GM19023 (cell line): Measurements from ENCODE around the gene PRKN.
"Not testable (repeated sequence)": the region's sequence is repeated elsewhere in the genome, so short reads cannot be mapped to it uniquely, and the experiment has no call there.

Experiments used
- ATAC-seq: cut with Tn5 transposase; IDR thresholded peaks from one replicate; pipeline ENCODE4 v1.9.1; 2021; ENCODE audit warnings: mild to moderate bottlenecking, moderate library complexity; ENCODE audit not compliant: unreplicated experiment

Gene PRKN

DNA sequence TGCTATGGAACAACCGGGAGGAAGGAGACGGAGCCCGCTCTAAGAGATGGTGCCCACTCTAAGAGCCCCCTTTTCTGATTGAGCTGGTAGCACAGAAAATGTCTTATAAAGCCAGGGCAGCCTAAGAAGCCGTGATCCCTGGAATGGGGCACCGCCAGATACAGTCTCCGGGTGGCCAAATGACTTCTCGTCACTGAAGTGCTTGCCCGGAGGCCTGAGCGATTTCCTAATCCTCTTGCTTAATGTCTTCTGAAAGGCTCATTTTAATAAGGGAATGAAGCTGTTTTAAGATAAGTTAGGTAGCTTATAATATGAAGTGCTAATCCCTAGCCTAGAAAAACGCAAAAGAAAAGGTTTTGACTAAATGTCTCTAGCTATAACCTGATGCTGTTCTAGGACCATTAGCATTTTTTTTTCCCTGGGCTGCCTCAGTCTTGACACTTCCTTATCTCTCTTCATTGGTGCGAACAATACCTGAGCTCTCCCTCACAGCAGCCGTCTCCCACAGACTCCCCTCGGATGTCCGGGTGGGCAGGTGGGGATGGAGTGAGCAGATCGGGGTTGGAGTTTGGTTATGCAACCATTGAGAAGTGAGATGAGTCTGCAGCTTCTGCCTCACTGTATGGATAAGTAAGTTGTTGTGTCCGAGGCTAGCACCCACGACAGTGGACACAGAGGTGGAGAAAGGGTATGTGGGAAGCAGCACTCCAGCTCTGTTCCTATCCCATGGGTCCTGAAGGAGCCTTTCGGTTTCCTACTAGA is 894.3 kb downstream of the PRKN start:
- no peak for ATAC-seq

DNA sequence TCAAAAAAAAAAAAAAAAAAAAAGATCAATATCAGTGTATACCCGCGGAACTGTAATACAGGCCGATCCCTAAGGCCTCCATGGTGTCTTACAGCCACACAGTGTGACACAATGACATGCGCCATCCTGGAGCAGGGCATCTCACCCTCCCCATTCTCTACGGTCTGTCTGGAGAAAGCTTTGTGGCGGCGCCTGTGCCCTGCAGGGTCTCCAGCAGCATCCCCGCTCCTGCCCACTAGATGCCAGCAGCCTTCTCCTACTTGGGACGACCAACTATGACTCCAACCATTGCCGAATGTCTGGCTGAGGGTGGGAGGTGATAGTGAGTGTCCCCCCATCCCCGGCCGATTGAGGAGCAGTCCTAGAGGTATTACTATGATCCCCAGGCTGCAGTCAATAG is 894.9 kb downstream of the PRKN start:
- ATAC-seq = no peak

DNA sequence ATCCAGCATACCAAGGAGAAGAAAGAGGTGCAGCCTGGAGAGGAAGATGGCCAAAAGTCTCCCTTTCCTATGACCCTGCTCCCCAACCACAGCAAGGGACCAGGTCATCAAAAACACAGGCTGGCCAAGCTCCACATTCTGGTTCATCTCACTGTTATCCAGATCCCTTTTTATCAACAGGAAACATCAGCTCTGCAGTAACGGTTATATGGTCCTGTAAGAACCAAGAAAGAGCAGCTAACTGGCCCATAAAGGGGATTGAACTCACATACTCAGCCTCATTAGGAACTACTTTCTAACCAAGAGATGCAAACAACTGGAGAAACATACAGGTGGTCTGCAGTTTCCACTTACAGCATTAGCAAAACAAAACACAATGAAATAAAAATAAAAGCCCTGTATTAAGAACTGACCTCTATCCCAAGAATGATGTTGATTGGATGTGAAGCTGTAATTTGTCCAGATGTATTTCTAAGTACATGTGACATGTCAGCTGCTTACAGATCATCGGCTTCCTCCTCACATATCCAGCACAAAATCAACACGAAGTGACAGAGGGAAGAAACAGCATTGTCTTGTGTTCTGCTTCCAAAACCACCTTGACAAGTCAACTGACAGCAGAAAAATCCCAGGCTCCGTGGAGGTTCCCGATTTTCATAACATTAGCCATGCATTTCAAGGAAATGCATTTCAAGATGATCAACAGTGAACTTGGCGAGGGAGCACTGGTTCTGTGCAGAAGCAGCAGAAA is 896.5 kb downstream of the PRKN start:
- no peak for ATAC-seq

DNA sequence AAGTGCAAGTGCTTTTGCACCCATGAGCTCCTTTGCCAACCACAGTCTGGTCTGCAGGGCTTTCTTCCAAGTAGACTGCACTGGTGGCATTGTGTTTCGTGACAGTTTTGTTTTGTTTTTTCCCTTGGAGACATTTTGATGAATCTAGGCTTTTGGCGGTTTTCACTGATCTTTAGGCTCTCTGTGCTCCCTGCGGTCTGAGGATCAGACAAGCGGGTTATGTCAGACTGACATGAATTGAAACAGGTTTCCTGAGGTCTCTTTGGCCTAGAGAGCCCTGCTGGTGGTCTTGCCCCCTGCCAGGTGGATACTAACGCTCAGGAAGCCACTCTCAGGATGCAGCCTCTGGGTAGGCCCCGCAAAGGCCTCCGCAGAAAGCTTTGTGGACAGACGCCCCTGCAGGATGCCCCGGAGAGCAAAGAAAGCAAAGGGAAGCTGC is 898.3 kb downstream of the PRKN start:
- ATAC-seq = no peak

DNA sequence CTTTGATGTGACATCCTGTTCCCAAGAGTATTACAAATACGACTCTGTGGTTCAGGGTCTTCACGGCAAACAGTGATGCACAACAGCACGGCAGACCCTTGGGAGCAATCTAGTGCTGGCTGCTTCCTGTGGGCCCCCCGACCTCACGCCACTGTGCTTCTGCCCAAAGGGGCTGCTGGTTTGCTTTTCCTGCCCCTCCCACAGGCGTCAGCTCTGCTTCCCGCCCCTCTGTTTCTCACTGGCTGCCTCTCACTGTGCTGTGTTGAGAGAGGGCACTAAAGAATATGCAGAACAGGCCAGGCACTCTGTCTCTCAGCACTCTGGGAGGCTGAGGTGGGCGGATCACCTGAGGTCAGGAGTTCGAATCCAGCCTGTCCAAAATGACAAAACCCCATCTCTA is 899.2 kb downstream of the PRKN start:
- ATAC-seq = no peak

DNA sequence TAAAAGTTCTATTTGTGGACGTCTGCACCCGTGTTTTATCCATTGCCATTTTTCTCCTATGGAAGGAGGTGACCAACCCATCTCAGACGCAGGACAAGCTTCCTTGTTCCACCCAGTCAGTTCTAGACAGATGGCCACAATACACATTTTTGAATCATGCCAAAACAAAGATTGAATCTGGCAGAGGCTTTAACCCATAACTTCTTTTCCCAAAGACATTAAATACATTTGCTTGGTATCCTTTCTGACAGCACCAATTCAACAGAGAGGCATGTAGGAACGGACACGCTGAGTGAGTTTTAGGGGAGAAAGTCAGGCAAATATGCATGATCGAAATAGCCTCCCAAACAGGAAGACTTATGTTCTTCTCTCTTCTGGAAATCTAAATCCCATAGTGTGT is 901.1 kb downstream of the PRKN start:
- no peak for ATAC-seq

DNA sequence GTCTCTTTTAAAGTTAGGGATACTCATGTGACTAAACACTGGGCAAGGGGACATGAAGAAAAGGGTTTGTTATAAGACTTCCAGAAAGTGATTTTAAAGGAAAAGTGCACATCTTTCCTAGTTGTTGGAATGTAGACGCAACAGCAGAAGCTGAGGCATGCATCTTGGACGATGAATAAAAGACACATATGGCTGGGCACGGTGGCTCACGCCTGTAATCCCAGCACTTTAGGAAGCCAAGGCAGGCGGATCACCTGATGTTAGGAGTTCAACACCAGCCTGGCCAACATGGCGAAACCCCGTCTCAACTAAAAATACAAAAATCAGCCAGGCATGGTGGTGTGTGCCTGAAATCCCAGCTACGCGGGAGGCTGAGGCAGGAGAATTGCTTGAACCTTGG is 905.4 kb downstream of the PRKN start:
- not testable (repeated sequence) for ATAC-seq

DNA sequence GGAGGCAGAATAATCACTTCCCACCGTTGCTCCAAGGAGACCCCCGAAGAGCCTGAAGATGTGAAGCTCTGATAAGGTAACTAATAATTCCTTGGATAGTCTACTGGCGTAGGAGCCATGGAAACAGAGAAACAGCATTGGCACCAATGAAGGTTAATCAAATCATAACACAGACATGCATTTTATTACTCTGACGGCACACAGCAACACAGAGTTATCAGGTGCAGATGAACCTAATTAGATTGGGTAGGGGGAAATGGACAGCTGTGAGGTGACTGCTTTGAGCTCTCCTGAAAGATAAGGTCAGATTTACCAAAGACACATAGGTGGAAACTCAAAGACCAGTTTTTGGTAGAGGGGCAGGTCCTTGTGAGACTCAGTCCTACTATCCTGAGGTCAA is 909.7 kb downstream of the PRKN start:
- no peak for ATAC-seq

DNA sequence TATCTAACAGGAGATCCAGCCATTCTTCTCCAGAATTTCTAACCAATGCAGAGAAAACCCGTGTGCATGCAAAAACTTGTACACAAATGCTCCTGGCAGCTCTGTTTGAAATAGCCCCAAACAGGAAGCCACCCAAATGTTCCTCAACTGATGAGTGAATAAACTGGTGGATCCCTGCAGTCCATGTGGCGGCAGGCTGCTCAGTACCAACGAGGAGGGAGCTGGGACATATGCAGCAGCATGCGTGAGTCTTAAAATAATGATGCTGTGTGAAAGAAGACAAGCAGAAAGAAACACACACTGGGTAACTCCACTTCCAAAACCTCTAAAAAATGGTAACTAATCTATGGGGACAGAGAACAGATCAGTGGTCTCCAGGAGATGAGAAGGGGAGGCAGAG is 911.6 kb downstream of the PRKN start:
- no peak for ATAC-seq

DNA sequence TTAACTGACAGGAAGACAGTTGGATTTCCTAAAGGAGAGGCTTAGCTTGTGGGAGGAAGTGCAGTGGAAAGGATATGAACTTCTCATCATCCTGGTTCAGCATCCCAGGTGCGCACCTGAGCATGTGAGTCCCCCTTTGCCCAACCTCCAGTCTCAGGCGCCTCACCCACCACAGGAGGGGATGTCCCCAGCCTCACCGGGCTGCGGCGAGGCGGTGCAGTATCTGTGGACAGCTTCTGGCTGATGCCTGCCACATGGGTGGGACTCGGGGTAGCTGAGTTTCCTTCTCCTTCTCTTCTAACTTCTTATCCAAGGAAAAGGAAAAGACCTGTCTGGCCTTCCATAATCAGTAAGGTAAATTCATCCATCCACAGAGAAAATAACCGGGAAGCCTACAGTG is 914.4 kb downstream of the PRKN start:
- no peak for ATAC-seq

DNA sequence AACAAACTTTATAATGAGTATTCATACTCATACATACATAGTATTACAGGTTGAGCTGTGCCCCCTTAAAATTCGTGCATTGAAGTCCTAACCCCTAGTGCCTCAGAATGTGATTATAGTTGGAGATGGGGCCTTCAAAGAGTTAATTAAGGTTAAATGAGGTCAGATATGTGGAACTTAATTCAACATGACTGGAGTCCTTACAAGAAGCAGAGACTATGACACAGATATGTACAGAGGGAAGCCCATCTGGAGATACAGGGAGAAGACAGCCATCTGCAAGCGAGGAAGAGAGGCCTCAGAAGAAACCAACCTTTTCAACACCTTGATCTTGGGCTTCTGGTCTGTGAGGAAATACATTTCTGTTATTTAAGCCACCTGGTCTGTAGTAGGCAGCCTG is 917.6 kb downstream of the PRKN start:
- ATAC-seq = no peak

DNA sequence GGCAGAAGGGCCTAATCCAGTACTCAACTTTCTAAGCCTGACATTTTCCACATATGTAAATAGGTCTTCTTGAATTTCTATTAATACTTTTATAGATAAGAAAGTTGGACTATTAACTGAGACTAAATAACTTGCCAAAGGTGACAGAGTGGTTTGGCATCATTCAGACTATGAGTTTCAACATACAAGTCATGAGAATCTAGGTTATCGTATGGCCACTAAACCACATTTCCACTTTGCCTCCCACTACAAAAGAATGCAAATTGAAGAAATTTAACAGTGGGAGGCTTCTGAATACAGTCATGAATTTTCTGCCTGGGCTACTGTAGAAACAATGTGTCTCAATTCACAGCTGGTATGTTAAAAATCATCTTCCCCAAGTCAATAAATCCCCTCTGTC is 922.7 kb downstream of the PRKN start:
- ATAC-seq = no peak

DNA sequence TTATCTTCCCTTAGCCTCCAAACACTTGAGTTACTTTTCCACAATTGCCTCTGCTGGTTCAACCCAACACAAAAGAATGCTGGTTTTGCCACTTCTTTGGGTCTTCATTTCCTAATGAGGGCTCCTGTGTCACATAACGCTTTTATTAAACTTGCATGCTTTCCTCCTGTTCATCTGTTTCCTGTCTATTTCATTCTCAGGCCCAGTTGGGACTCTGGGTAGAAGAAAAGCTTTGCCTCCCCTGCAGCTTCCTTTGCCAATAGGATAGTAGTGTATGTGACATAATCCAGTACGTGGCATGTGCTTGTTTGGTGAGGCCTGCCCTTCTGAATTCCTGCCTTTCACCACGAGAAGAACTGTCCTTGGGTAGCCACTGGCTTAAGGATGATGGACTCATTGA is 924.4 kb downstream of the PRKN start:
- no peak for ATAC-seq

DNA sequence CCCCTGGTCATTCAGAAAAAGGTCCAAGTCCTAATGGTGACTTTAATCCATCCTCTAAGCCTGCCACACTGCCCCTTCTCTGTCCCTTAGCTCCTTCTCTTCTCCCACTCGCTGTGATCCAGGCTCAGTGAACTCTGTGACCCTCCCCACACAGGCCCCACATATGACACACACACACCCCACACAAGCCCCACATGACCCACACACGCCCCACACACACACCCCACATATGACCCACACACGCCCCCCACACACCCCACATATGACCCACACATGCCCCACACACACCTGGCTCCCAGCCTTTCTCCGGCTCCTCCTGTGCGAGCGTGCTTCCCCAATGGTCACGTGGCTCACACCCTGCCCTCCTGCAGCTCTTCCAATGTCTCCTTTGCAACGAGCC is 925.3 kb downstream of the PRKN start:
- ATAC-seq = no peak

DNA sequence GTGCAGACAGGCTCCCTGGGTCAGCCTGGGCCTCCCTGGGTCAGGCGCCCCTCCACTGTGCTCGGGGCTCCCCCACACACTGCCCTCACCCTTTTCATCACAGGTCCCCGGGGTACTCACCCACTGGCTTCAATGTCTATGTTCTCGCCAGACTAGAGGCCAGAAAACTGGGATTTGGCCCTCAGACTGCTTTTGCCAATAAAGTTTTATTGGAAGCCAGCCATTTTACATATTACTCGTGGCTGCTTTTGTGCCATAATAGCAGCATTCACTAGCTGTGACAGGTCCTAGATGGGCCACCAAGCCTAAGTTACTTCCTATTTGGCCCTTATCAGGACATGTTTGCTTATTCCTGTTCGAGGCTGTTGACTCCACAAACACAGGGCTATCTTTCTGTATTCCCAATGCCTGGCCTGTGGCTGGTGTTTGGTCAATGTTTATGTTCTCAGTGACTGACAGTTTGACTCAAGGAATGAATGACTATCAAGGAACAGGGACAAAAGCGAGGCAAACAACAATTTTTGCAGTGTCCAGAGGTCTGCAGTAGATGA is 928.6 kb downstream of the PRKN start:
- no peak for ATAC-seq

DNA sequence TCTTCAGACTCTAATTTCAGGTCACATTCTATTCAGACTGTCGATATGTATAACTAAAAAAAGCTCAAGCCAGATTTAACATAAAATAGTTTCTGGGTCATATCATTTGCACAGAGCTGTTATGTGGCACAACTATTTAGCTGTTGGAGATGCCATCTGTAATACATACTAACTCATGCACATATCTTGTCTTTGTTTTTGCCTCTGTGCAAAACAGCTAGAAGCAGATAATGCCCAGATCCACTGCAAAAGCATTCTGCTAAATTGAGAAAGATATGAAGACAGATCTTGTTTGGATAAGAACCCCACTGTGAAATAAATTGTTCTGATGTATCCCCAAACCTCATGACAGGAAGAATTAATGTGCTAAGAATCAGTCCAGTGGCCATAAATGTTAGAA is 930.9 kb downstream of the PRKN start:
- no peak for ATAC-seq

DNA sequence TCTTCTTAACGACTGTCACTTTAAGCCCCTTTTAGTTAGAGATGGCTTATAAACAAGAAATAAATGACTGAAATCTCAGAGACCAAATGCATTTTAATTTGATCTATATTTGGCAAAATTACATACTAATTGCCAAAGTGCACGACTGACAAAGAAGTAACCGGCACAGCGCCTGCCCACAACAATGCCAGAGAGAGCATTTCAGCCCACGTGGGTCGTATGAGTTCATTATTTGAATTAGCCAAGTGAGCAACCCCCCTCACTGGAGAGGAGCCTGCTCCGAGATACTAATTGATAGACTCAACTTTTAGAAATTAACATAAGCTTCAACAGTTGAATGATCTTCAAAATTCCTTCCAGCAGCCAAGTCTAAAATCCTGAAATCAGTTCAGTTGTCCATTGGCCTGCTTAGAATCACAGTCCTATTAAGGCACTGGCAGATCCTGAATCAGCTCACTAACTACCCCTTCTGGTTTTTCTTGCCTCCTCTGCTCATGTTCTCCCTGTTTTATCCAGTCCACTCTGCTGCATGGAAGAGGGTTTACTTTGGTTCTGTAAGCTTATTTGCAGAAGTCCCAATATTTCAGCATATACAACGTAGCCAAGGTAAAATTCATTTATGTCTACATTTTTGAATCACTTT is 934.6 kb downstream of the PRKN start:
- no peak for ATAC-seq

DNA sequence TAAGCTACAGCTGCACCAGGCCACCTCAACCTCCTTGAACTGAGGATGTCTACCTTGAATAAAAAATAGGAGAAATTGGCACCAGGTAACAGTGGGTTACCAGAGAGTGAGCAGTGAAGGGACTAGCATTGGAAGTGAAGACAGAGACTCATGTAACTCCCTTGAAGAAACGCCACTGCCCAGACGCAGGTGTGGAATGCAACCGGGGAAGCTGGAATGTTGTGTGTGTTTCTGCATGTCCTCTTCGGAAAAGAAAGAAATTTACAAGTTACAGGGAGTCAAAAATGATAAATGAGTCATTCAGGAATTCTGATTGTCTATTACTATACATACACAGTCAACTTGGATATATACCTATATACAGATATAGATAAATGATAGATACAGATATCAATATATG is 939.0 kb downstream of the PRKN start:
- ATAC-seq = no peak

DNA sequence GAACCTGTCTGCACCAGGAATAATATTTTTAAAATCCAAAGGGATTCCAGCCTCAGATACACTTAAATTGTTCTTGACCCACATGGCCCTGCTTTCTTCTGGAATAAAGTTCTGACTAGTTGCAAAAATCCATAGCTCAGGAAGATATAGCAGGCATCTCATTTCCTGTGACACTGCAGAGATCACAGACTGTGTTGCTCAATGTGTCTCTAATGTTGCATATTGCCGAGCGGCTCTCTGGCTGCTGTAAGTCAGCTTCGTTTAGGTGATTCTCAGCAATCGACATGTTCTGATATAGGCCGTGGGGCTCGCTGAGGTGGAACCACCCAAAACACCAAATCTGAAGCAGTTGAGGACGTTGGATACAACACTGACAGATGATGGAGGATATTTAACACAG is 955.4 kb downstream of the PRKN start:
- no peak for ATAC-seq

DNA sequence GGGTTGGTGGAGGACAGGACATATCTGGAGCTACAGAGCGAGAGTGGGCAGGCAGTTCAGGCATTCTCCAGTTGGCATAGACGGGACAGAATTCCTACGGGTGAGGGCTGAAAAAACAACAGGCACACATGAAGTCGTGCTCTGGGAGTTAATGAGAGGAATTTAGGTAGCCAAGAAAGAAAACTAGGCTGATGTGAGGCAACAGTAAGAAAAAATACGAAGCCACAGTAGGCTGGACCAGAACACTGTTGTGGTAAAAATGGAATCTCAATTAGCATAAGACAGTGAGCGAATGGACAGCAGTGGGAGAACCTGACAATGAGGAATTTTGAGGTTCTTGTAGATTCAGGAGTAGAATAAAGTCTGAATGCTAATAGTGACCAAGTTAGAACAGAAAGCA is 965.6 kb downstream of the PRKN start:
- no peak for ATAC-seq

DNA sequence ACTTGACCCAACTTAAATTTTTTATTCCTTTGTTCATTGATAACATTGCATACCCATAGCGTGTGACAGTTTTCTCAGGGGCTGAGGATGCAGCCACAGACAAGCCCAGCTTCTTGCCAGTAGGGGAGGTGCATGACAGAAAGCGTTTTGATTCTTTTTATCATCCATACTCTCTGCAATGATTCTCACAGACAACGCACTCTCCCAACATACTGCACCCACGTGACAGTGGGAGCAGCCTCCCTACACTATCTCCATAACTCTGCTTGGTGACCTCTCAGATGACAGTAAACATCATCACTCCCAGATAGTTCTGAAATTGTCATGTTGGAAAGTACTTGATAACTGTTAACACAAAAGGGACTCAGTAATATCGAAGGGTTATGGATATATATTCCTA is 972.5 kb downstream of the PRKN start:
- no peak for ATAC-seq

DNA sequence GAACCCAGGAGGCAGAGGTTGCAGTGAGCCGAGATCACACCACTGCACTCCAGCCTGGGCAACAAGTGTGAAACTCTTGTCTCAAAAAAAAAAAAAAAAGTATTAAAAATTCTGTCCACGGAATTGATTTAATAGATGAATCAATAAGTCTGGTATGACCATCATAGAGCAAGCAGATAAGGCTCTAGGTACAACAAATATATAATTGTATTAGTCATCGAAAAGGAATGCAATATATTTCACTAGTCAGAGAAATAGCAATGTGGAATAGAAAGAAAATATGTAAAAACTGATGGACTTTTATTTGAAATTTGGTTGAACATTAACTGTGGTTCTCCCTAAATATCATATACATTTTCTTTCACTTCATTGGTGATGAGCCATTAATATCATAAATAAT is 976.9 kb downstream of the PRKN start:
- ATAC-seq = no peak
